ENCODE results near the gene HSPA1A.

DNA sequence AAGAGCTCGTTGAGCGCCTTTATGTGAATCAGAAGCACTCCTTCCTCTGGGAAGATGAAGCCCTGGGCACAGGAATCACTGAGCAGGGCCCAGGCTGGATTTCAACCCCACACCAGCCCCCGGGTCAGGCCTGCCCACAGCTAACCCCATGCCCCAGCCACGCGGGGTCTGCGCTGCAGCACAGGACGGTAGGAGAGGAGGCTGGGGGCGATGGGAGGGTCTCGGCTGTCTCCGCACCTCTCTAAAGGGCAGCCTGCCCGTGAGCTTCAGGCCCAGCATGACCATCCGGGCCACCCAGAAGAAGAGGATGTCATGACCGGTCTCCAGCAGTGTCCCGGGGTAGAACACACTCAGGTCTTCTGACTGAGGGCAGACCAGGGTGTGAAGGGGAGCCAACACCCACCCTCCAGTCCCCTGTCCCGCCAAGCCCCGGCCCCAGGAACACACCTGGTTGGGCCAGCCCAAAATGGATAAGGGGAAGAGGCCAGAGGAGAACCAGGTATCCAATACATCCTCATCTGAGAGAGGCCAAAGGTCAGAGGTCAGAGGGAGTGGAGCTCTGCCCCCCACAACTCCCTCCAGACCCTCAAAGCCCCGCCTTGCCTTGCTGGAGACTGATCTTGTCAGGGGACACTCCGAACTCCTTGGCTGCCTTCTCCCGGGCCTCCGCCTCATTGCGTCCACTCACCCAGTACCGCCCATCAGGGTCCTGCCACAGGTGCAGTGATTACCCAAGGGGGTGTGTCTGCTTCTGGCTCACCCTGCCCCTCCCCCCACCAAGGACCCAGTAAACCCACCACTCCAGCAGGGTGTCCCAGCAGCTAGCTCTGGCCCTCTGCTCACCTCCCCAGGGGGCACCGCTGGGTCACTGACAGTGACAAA lies 33.9 kb upstream of the HSPA1A start:
- TF ChIP-seq, protein P1, sequence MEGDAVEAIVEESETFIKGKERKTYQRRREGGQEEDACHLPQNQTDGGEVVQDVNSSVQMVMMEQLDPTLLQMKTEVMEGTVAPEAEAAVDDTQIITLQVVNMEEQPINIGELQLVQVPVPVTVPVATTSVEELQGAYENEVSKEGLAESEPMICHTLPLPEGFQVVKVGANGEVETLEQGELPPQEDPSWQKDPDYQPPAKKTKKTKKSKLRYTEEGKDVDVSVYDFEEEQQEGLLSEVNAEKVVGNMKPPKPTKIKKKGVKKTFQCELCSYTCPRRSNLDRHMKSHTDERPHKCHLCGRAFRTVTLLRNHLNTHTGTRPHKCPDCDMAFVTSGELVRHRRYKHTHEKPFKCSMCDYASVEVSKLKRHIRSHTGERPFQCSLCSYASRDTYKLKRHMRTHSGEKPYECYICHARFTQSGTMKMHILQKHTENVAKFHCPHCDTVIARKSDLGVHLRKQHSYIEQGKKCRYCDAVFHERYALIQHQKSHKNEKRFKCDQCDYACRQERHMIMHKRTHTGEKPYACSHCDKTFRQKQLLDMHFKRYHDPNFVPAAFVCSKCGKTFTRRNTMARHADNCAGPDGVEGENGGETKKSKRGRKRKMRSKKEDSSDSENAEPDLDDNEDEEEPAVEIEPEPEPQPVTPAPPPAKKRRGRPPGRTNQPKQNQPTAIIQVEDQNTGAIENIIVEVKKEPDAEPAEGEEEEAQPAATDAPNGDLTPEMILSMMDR (IDR thresholded peaks at IDR 0.05) = no peak
- TF ChIP-seq POLR2AphosphoS5 (IDR thresholded peaks at IDR 0.05) (no peak), POLR2A (IDR thresholded peaks at IDR 0.05) (no peak)

All from prostate gland (tissue), 2 donors.